Sigmoid colon (tissue), 4 donors: Measurements from ENCODE around the gene OR5I1.

Source experiments
- POLR2A ChIP-seq, 2 donors: fragments of 450-650 bp; IDR thresholded peaks; one replicate each; pipeline ENCODE4 v1.6.1; 2016; ENCODE audit warnings: antibody characterized with exemption in 2 of 2, mild to moderate bottlenecking in 2 of 2, moderate library complexity in 2 of 2
- POLR2AphosphoS5 ChIP-seq, 4 donors: sonication (generic); formaldehyde crosslinking; IDR thresholded peaks; one replicate each; pipeline ENCODE4 v1.6.1; 2017; ENCODE audit warnings: antibody characterized with exemption in 4 of 4
- TF ChIP-seq, protein P1 (sequence below), 4 experiments: fragments of 450-650 bp in 3 of 4; fragments of 200-600 bp in 1 of 4; IDR thresholded peaks; one replicate each; pipeline ENCODE4 v1.5.1; 2016 to 2019; ENCODE audit warnings: antibody characterized with exemption in 4 of 4, mild to moderate bottlenecking in 3 of 4, moderate library complexity in 2 of 4

DNA sequence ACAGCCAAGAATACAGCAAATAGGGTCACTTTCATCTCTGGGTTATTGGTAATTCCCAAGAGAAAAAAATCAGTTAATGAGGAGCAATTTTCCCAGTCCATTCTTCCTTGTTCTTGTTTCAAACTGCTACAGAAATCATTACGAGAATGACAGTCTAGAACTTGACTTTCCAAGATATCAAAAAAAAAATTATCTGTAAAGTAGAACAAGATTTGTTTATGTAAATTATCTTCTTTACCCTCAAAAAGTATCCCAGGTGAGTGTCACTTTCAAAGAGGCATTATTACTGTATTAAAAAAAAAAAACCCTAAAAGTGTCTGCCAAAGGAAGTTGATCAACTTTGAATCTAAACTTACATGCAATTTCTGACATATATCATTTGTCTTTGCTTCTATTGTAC, 21.7 kb downstream of the OR5I1 start, which contains the start of gene OR5W2:
- TF ChIP-seq, protein P1, sequence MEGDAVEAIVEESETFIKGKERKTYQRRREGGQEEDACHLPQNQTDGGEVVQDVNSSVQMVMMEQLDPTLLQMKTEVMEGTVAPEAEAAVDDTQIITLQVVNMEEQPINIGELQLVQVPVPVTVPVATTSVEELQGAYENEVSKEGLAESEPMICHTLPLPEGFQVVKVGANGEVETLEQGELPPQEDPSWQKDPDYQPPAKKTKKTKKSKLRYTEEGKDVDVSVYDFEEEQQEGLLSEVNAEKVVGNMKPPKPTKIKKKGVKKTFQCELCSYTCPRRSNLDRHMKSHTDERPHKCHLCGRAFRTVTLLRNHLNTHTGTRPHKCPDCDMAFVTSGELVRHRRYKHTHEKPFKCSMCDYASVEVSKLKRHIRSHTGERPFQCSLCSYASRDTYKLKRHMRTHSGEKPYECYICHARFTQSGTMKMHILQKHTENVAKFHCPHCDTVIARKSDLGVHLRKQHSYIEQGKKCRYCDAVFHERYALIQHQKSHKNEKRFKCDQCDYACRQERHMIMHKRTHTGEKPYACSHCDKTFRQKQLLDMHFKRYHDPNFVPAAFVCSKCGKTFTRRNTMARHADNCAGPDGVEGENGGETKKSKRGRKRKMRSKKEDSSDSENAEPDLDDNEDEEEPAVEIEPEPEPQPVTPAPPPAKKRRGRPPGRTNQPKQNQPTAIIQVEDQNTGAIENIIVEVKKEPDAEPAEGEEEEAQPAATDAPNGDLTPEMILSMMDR (IDR thresholded peaks at IDR 0.05), result no peak
- TF ChIP-seq POLR2A (IDR thresholded peaks at IDR 0.05) (no peak), POLR2AphosphoS5 (IDR thresholded peaks at IDR 0.05) (no peak)
